ENCODE data around the gene JMJD1C. TPM values are rescaled to one million over a fixed set of nuclear protein-coding genes. Genes with fewer than 3 reads are reported as not detected.

The JMJD1C gene
- total RNA-seq, 1 donor from 2014 or later, result 143 TPM

DNA sequence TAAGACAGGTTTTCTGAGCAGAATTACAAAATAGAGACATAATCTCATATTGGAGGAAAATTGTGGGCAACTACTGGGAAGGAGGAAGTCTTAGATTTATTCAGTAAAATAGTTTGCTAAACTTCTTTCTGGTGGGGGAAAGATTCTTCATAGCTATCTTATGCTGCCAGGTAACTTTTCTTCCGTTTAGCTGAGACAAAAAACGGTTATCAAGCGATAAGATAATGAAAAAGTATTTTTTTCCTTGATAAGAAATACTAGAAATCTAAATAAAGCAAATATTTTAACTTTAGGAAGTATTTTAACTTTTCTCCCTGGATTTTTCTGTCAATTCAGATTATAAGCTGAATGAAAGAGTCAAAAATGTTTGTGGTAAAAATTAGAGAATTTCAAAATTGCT lies 52.3 kb downstream of the JMJD1C start:
- Histone ChIP-seq H2AFZ (replicated peaks) (no peak overlapping the region), H3K79me2 (ENCODE audit: low read depth) (peaks cover 99% of the 10 kb centered on the region), H3K4me3 (no peak overlapping the region), H3K9me3 (ENCODE audit: low read depth) (no peaks in the 10 kb centered on the region), H3K27ac (no peak overlapping the region), H3K9ac (no peak overlapping the region), H4K20me1 (ENCODE audit: low read depth) (peaks cover 49% of the 10 kb centered on the region), H3K27me3 (no peaks in the 10 kb centered on the region), H3K36me3 (no peaks in the 10 kb centered on the region), H3K4me2 (no peak overlapping the region), H3F3A (ENCODE audit: low read depth) (no peaks in the 10 kb centered on the region), H3K4me1 (peaks cover 41% of the 10 kb centered on the region)
- Mint-ChIP-seq H3K27me3 (ENCODE audit: insufficient read depth, low read depth) (no peaks in the 10 kb centered on the region), H3K9me3 (no peaks in the 10 kb centered on the region), H3K4me3 (no peak overlapping the region), H3K36me3 (peaks cover 2% of the 10 kb centered on the region), H3K27ac (no peak overlapping the region), H3K4me1 (peaks cover 55% of the 10 kb centered on the region)
- DNase-seq (ENCODE audit: low spot score), result no peak
- no peak for TF ChIP-seq EZH2 (IDR thresholded peaks at IDR 0.05)
- no peak for TF ChIP-seq EZH2phosphoT487 (IDR thresholded peaks at IDR 0.05)
- TF ChIP-seq, protein P1, sequence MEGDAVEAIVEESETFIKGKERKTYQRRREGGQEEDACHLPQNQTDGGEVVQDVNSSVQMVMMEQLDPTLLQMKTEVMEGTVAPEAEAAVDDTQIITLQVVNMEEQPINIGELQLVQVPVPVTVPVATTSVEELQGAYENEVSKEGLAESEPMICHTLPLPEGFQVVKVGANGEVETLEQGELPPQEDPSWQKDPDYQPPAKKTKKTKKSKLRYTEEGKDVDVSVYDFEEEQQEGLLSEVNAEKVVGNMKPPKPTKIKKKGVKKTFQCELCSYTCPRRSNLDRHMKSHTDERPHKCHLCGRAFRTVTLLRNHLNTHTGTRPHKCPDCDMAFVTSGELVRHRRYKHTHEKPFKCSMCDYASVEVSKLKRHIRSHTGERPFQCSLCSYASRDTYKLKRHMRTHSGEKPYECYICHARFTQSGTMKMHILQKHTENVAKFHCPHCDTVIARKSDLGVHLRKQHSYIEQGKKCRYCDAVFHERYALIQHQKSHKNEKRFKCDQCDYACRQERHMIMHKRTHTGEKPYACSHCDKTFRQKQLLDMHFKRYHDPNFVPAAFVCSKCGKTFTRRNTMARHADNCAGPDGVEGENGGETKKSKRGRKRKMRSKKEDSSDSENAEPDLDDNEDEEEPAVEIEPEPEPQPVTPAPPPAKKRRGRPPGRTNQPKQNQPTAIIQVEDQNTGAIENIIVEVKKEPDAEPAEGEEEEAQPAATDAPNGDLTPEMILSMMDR (IDR thresholded peaks at IDR 0.05), result no peak

- peaks cover 51% of the 10 kb centered on the region for H3K4me1 Mint-ChIP-seq
- Histone ChIP-seq H3F3A (ENCODE audit: low read depth) (no peaks in the 10 kb centered on the region), H3K4me1 (peaks cover 30% of the 10 kb centered on the region), H3K27ac (no peak overlapping the region), H3K4me3 (no peak overlapping the region), H3K9ac (no peak overlapping the region), H3K36me3 (no peaks in the 10 kb centered on the region), H4K20me1 (ENCODE audit: low read depth) (peaks cover 41% of the 10 kb centered on the region), H2AFZ (replicated peaks) (no peak overlapping the region), H3K27me3 (no peaks in the 10 kb centered on the region), H3K9me3 (ENCODE audit: low read depth) (no peaks in the 10 kb centered on the region), H3K79me2 (ENCODE audit: low read depth) (peaks cover 98% of the 10 kb centered on the region), H3K4me2 (no peak overlapping the region)
- H3K9me3 Mint-ChIP-seq, result no peaks in the 10 kb centered on the region
- H3K27ac Mint-ChIP-seq, result no peak overlapping the region
- no peak for DNase-seq (ENCODE audit: low spot score)
- H3K36me3 Mint-ChIP-seq, result peaks cover 4% of the 10 kb centered on the region
- TF ChIP-seq, protein P1 (IDR thresholded peaks at IDR 0.05), result no peak
- TF ChIP-seq EZH2phosphoT487 (IDR thresholded peaks at IDR 0.05) (no peak), EZH2 (IDR thresholded peaks at IDR 0.05) (no peak)
- H3K4me3 Mint-ChIP-seq, result no peak overlapping the region
- no peaks in the 10 kb centered on the region for H3K27me3 Mint-ChIP-seq (ENCODE audit: insufficient read depth, low read depth)
Measured at GRCh38 chr10:63412304-63412703, 53.5 kb downstream of the JMJD1C start.

- H3K36me3 Mint-ChIP-seq, result peaks cover 9% of the 10 kb centered on the region
- peaks cover 27% of the 10 kb centered on the region for H4K20me1 ChIP-seq (ENCODE audit: low read depth)
- H3K4me1 ChIP-seq, result peaks cover 13% of the 10 kb centered on the region
- H3K27me3 ChIP-seq, result no peaks in the 10 kb centered on the region
- no peak overlapping the region for H3K27ac Mint-ChIP-seq
- no peaks in the 10 kb centered on the region for H3K9me3 ChIP-seq (ENCODE audit: low read depth)
- H3K9me3 Mint-ChIP-seq, result no peaks in the 10 kb centered on the region
- no peak overlapping the region for H3K4me2 ChIP-seq
- H3K27ac ChIP-seq, result no peak overlapping the region
- H3K9ac ChIP-seq, result no peak overlapping the region
- no peaks in the 10 kb centered on the region for H3K36me3 ChIP-seq
- H3K4me3 Mint-ChIP-seq, result no peak overlapping the region
- H3K27me3 Mint-ChIP-seq (ENCODE audit: insufficient read depth, low read depth), result no peaks in the 10 kb centered on the region
- peaks cover 98% of the 10 kb centered on the region for H3K79me2 ChIP-seq (ENCODE audit: low read depth)
- H2AFZ ChIP-seq (replicated peaks), result no peak overlapping the region
- peaks cover 39% of the 10 kb centered on the region for H3K4me1 Mint-ChIP-seq
- no peaks in the 10 kb centered on the region for H3F3A ChIP-seq (ENCODE audit: low read depth)
- no peak overlapping the region for H3K4me3 ChIP-seq
- DNase-seq (ENCODE audit: low spot score), result no peak
- TF ChIP-seq, protein P1 (IDR thresholded peaks at IDR 0.05), result no peak
- TF ChIP-seq EZH2phosphoT487 (IDR thresholded peaks at IDR 0.05) (no peak), EZH2 (IDR thresholded peaks at IDR 0.05) (no peak)
Measured at GRCh38 chr10:63410633-63411032, 55.1 kb downstream of the JMJD1C start.
